K562 (cell line): ENCODE measurements around the gene HDAC7. TPM values are rescaled to one million over a fixed set of nuclear protein-coding genes. Genes with fewer than 3 reads are reported as not detected.

ENCODE experiments used
- ARID1B ChIP-seq: fragments of 450-650 bp; IDR thresholded peaks from 2 replicates; pipeline ENCODE4 v1.6.1; 2016; ENCODE audit warnings: antibody characterized with exemption, mild to moderate bottlenecking, inconsistent platforms
- BDP1 ChIP-seq: IDR thresholded peaks from 3 replicates; pipeline ENCODE4 v1.6.1; 2011; ENCODE audit not compliant: insufficient read length, insufficient read depth
- CREB1 ChIP-seq, 2 experiments: sonication (generic) in 1 of 2; formaldehyde crosslinking in 1 of 2; IDR thresholded peaks; 2 replicates each; pipeline versions ENCODE4 v1.6.1 to v1.8.0; 2012 to 2022; ENCODE audit warnings: inconsistent platforms in 1 of 2, mild to moderate bottlenecking in 1 of 2, missing genetic modification reagents in 1 of 2, moderate library complexity in 1 of 2
- EGR1 ChIP-seq: fragments of 450-650 bp; conservative IDR thresholded peaks from 2 replicates; pipeline ENCODE4 v1.6.1; 2017; ENCODE audit warnings: mild to moderate bottlenecking
- EWSR1 ChIP-seq: fragments of 450-650 bp; IDR thresholded peaks from 2 replicates; pipeline ENCODE4 v1.6.1; 2018; ENCODE audit warnings: borderline replicate concordance, mild to moderate bottlenecking, low read depth, moderate library complexity; ENCODE audit not compliant: partially characterized antibody
- KLF13 ChIP-seq: fragments of 450-650 bp; IDR thresholded peaks from 2 replicates; pipeline ENCODE4 v1.6.1; 2016; ENCODE audit warnings: missing genetic modification characterization, low read depth, mild to moderate bottlenecking, missing compliant biosample characterization, moderate library complexity, borderline replicate concordance
- PCBP2 ChIP-seq: fragments of 200-400 bp; formaldehyde crosslinking; IDR thresholded peaks from 2 replicates; pipeline ENCODE4 v1.6.1; 2018; ENCODE audit warnings: low read length, low read depth, mild to moderate bottlenecking, moderate library complexity; ENCODE audit not compliant: poor library complexity, severe bottlenecking
- PHB2 ChIP-seq: fragments of 450-650 bp; IDR thresholded peaks from 2 replicates; pipeline ENCODE4 v1.6.1; 2017; ENCODE audit warnings: low read depth
- PKNOX1 ChIP-seq: fragments of 450-650 bp; IDR thresholded peaks from 2 replicates; pipeline ENCODE4 v1.6.1; 2016
- SIX5 ChIP-seq, 2 experiments: IDR thresholded peaks; 2 replicates each; pipeline ENCODE4 v1.6.1; 2011; ENCODE audit warnings: low read length in 2 of 2, borderline replicate concordance in 1 of 2, low read depth in 1 of 2, mild to moderate bottlenecking in 1 of 2, moderate library complexity in 1 of 2; ENCODE audit not compliant: insufficient read depth in 1 of 2
- ZBTB33 ChIP-seq: sonication (generic); formaldehyde crosslinking; IDR thresholded peaks from 2 replicates; pipeline ENCODE4 v1.8.1; 2023; ENCODE audit warnings: mild to moderate bottlenecking, missing genetic modification reagents
- ZNF263 ChIP-seq: sonication (generic); formaldehyde crosslinking; IDR thresholded peaks from 2 replicates; pipeline ENCODE4 v1.8.0; 2022; ENCODE audit warnings: mild to moderate bottlenecking, missing genetic modification reagents, borderline replicate concordance
- ZNF699 ChIP-seq: fragments of 250-450 bp; sonication (Bioruptor Pico); IDR thresholded peaks from 2 replicates; pipeline ENCODE4 v1.8.0; 2021; ENCODE audit warnings: mild to moderate bottlenecking, moderate library complexity; ENCODE audit not compliant: insufficient replicate concordance
- polyA plus RNA-seq, 8 experiments: library from polyadenylated mRNA; depleted of rRNA in 4 of 8; stranded (reverse) in 5 of 8; unstranded in 3 of 8; fragments of >200 nt; fragmentation: Nextera tagmentation in 2 of 8; fragmentation: Illumina TruSeq in 1 of 8; extraction: Ambion mirVana in 2 of 8; extraction: Trizol in 1 of 8; gene quantifications; 2 replicates each; pipeline versions ENCODE4 v1.2.1 to v1.2.3, GENCODE V29; 2011 to 2014; ENCODE audit warnings: inconsistent platforms in 1 of 8, missing spikeins in 1 of 8
- total RNA-seq, 7 experiments: library from RNA; depleted of rRNA in 6 of 7; stranded (reverse); fragments of >200 nt in 6 of 7; fragmentation: Illumina TruSeq in 2 of 7; extraction: Trizol in 2 of 7; gene quantifications; 2 replicates each; pipeline versions ENCODE4 v1.2.1 to v1.2.3, GENCODE V29; 2011 to 2021; ENCODE audit warnings: low replicate concordance in 1 of 7

The HDAC7 gene
- total and polyA plus RNA-seq, 9 of the 15 experiments (the other 6 are each of a cell fraction or from before 2014, with no cell fraction given): 2.5 to 129 (median 31.1) TPM

- peak; percentile 93 for TF ChIP-seq PKNOX1
- TF ChIP-seq EWSR1: no peak
- TF ChIP-seq SIX5 (IDR thresholded peaks at IDR 0.05; ENCODE audit: borderline replicate concordance in 1 of 2, insufficient read depth in 1 of 2, low read depth in 1 of 2, low read length in 2 of 2): no peak
- TF ChIP-seq PCBP2: no peak
- no peak for TF ChIP-seq CREB1 (IDR thresholded peaks at IDR 0.05)
- no peak for TF ChIP-seq CREB1 (CRISPR knock-in tag; IDR thresholded peaks at IDR 0.05)
- TF ChIP-seq ZNF699: no peak
- no peak for TF ChIP-seq KLF13
- peak; percentile 73; the same call in 1 of the 2 replicates for TF ChIP-seq PHB2
- TF ChIP-seq BDP1: no peak
- TF ChIP-seq ZNF263 (CRISPR knock-in tag): peak; percentile 63; the same call in 1 of the 2 replicates
- no peak for TF ChIP-seq ZBTB33 (CRISPR knock-in tag)
- TF ChIP-seq EGR1: no peak
- TF ChIP-seq ARID1B: peak; percentile 93
Observed at GRCh38 chr12:47777741-47778558, 41.8 kb downstream of the HDAC7 start (continued).
